Ishikawa (cell line): ENCODE data around the gene PCDH9.

Source experiments
- CEBPB ChIP-seq: IDR thresholded peaks from 2 replicates; pipeline ENCODE4 v1.6.1; 2012
- CREB1 ChIP-seq: IDR thresholded peaks from 2 replicates; pipeline ENCODE4 v1.6.1; 2012; ENCODE audit warnings: low read depth
- EP300 ChIP-seq: IDR thresholded peaks from 2 replicates; pipeline ENCODE4 v1.6.1; 2012; ENCODE audit warnings: borderline replicate concordance
- FOXM1 ChIP-seq: IDR thresholded peaks from 2 replicates; pipeline ENCODE4 v1.6.1; 2012; ENCODE audit warnings: low read depth, borderline replicate concordance
- MAX ChIP-seq: IDR thresholded peaks from 2 replicates; pipeline ENCODE4 v1.6.1; 2012
- NFIC ChIP-seq: IDR thresholded peaks from 2 replicates; pipeline ENCODE4 v1.6.1; 2012
- RAD21 ChIP-seq: IDR thresholded peaks from 2 replicates; pipeline ENCODE4 v1.6.1; 2012; ENCODE audit warnings: low read depth
- TAF1 ChIP-seq: IDR thresholded peaks from 2 replicates; pipeline ENCODE4 v1.6.1; 2012; ENCODE audit warnings: low read depth, mild to moderate bottlenecking
- TCF12 ChIP-seq: IDR thresholded peaks from 2 replicates; pipeline ENCODE4 v1.6.1; 2012; ENCODE audit warnings: low read depth
- YY1 ChIP-seq: IDR thresholded peaks from 2 replicates; pipeline ENCODE4 v1.6.1; 2012; ENCODE audit warnings: low read depth
- TF ChIP-seq, protein P1 (sequence below): IDR thresholded peaks from 2 replicates; pipeline ENCODE4 v1.6.1; 2012; ENCODE audit warnings: low read depth, mild to moderate bottlenecking
- TF ChIP-seq, protein P2 (sequence below): IDR thresholded peaks from 2 replicates; pipeline ENCODE4 v1.6.1; 2012

DNA sequence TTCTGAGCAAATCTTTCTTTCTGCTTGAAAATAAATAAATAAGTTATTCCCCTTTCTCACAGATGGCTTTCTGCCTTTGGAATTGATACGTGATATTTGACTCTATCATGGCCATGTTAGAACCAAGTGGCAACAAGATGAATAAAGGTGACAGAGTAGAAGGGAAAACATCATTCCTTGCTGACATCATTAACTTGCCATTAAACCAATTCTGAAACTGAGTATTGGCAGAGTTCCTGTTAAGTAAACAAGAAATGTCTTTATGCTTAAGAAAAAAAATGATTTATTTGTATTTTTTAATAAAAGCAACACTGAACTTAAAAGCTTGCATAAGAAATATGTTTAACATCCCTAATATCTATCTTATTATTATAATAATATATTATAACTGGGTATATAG, 828.1 kb downstream of the PCDH9 start:
- TF ChIP-seq CREB1 (no peak), YY1 (no peak), FOXM1 (no peak), NFIC (no peak), MAX (no peak), TCF12 (no peak), TAF1 (no peak), RAD21 (no peak), EP300 (no peak), CEBPB (no peak)
- TF ChIP-seq, protein P1, sequence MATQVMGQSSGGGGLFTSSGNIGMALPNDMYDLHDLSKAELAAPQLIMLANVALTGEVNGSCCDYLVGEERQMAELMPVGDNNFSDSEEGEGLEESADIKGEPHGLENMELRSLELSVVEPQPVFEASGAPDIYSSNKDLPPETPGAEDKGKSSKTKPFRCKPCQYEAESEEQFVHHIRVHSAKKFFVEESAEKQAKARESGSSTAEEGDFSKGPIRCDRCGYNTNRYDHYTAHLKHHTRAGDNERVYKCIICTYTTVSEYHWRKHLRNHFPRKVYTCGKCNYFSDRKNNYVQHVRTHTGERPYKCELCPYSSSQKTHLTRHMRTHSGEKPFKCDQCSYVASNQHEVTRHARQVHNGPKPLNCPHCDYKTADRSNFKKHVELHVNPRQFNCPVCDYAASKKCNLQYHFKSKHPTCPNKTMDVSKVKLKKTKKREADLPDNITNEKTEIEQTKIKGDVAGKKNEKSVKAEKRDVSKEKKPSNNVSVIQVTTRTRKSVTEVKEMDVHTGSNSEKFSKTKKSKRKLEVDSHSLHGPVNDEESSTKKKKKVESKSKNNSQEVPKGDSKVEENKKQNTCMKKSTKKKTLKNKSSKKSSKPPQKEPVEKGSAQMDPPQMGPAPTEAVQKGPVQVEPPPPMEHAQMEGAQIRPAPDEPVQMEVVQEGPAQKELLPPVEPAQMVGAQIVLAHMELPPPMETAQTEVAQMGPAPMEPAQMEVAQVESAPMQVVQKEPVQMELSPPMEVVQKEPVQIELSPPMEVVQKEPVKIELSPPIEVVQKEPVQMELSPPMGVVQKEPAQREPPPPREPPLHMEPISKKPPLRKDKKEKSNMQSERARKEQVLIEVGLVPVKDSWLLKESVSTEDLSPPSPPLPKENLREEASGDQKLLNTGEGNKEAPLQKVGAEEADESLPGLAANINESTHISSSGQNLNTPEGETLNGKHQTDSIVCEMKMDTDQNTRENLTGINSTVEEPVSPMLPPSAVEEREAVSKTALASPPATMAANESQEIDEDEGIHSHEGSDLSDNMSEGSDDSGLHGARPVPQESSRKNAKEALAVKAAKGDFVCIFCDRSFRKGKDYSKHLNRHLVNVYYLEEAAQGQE, result no peak
- TF ChIP-seq, protein P2, sequence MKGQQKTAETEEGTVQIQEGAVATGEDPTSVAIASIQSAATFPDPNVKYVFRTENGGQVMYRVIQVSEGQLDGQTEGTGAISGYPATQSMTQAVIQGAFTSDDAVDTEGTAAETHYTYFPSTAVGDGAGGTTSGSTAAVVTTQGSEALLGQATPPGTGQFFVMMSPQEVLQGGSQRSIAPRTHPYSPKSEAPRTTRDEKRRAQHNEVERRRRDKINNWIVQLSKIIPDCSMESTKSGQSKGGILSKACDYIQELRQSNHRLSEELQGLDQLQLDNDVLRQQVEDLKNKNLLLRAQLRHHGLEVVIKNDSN, result no peak
